ENCODE results near the gene ZBP1.

The ZBP1 gene

DNA sequence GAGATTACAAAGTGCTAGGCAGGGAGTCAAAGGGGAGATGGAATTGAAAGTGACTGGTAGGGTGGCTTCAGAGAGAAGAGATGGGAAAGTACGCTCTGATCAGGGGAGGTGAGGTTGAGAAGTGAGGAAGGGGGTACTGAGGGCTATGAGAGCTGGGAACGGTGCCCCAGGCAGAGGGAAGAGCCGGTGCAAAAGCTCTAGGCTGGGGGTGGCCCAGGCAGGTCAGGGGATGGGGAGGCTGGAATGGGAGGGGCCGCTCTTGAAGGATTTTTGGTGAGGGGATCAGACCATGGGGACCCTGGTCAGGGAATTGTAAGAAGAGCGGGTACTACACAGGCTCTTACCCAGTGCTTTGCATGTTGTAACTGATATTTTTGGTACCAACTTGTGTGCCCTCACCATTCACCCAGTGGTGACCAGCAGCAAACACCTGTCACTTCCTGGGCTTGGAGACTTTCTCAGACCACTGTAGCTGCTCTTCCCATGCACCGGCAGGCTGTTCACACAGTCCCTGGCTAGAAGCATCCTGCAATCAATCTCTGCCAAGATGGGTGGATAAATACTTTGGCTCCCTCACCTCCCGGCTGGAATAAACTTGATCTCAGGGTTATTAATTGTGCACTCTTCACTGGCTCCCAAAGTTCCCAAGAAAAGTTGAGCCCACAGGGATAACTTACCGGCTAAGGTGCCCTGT is 35.3 kb downstream of the ZBP1 start:
- DNase-seq (ENCODE audit: low spot score) = no peak

DNA sequence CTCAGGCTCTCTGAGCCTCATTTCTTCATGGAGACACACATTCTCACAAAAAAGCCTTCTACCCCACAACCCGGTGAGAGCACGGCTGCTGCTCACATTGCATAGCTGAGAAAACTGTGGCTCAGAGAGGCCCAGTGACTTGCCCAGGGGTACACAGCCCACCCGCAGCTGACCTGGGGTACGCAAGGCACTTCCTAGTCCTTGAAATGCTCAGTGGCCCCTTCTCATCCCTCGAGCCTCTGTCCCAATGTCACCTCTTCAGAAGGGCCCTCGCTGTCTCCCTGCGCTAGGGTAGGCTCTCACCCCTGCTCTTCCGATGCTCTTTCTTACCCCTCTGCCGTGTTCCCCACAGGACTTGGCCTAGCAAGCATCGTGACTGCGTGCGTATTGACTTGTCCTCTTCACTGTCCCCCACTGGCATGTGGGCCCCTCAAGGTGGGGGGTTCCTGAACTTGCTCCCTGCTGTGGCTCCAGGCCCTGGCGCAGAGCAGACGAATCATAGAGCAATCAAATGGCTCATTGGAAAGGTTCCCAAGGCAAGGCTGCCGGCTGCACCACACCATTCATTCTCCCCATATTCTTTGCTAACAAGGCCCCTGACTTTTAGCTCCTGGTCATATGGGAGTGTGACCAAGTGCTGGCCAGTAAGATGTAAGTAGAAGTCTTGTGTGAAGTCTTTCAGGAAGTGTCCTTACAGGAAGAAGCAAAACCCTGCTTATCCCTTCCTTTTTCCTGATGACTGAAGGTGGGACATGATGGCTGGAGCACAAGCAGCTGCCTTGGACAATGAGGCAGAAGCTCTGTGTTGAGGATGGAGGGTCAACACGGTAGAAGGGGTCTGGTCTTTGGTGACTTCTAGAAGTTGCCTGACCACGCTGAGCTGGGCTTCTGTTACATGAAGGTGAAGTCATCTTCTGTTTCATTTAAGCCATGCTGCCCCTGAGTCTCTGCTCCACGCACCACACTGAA is 36.7 kb downstream of the ZBP1 start:
- DNase-seq (ENCODE audit: low spot score) = no peak

GRCh38 chr20:57582432-57583288 is 37.6 kb downstream of the ZBP1 start:
- DNase-seq (ENCODE audit: low spot score) = no peak

GRCh38 chr20:57582029-57582378 is 38.2 kb downstream of the ZBP1 start:
- no peak for DNase-seq (ENCODE audit: low spot score)

DNA sequence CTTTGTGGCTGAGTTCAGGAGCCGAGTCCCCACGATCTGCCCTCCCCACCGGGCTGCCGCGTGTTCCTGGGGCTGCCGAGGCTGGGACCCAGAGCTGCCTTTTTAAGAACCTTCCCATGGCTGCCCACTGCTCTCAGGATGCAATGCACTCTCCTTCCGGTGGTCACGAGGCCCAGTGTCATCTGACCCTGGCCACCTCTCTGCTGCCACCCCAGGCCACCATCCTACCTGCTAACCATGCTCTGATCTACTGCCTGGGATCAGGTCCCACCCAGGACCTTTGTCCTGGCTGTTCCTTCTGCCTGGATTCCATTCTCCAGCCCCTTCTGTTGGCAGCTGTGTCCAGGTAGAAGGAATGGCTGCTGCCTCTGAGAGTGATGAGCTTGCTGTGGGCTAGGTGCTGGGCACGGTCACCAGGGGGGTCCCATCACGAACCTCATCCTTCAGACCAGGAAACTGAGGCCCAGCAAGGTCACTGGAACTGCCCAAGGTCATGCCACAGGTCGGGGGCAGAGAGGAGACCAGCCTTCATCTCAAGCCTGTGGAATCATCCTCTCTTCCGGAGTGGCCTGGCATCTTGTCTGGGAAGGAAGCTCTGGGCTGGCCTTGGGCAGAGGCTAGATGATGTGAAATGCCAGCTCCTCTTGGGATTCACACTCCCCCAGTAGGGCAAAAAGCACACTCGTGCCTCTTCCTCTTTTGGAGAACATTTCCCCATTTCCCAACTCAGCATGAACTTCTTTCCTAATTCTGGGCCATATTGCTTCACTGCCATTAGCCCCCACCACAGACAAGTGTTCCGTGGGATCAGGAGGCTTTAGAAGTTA is 38.8 kb downstream of the ZBP1 start:
- no peak for DNase-seq (ENCODE audit: low spot score)

DNA sequence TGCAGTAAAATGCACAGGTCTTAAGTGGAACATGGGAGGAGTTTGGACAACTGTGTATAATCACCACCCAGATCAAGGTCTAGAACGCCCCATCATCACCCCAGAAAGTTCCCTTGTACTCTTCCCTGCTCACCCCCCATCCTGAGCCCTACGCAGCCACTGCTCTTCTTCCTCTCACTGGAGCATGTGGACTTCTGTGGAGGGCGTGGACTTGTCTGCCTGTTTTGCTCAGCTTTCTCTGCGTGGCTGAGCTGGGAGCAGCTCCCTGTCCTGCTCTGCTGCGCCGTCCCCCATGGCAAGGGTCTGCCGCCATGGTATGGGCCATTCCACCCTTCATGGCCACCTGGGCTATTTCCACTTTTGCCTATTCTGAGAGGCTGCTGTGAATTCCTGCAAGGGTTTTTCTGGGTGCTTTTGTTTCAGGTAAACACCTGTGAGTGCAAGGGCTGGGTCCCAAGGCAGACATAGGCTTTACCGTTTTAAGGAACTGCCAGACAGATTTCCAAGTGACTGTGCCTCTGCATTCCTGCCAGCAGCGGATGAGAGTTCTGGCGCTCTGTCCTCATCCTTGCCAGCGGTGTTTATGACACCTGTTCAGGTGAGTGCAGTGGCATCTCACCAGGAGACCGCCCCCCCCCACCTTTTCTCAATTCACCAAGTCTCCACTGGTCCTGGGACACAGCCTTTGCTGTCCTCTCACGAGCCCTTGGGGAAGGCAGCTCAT is 39.6 kb downstream of the ZBP1 start:
- no peak for DNase-seq (ENCODE audit: low spot score)

- no peak for DNase-seq (ENCODE audit: low spot score)
Measured at GRCh38 chr20:57579898-57580447, 40.3 kb downstream of the ZBP1 start.

GRCh38 chr20:57579331-57579897 is 40.8 kb downstream of the ZBP1 start:
- no peak for DNase-seq (ENCODE audit: low spot score)

DNA sequence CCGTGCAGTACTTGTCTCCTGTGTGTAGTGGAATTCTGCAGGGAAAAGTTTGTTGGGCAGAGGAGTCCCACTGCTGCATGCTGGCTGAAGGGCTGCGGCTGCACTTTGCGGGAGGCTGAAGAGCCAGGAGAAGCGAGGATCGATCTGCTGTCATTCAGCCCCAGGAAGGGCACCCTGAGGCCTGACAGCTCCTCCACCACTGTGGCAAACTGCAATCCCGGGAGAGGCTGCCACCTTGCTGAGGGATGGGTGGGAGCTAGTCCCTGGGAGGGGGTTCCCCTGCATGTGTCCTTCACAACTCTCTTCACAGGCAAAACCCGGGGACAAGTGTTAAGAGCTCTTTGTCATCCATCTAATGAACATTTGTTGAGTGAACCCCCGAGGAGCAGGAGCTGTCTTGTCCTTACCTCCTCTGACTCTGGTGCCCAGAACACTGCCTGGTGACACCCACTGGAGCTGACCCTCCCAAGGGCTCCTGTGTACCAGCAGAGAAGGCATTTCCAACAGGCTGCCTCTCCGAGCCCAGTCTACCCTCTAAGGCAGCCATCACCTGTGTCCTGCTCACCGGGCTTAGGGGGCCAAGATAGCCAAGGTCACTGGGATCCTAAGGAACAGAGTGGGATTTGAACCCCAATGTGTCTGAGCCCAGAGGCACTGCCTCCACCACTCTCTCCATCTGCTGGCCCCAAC is 41.6 kb downstream of the ZBP1 start:
- DNase-seq (ENCODE audit: low spot score) = no peak

- DNase-seq (ENCODE audit: low spot score) = no peak
Measured at GRCh38 chr20:57577679-57578475, 42.3 kb downstream of the ZBP1 start.

- no peak for DNase-seq (ENCODE audit: low spot score)
Measured at GRCh38 chr20:57576617-57577550, 43.3 kb downstream of the ZBP1 start.

DNA sequence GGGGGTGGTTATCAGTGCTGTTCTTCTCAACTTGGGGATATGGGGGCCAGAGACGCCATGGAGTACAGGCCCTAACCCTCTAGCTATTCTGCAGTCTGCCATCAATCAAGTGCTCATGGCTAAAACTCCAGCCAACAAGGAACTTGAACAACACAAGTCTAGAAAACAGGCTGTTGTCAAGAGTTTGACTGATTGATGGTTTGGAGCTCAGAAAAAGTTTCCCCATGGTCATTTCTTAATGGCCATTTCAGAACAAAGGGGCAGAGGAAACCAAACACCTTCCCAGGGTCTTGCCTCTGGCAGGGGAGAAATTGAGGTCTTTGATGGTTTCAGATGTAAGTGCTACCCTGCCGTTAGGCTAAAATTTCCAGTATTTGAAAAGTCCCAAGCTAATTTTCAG is 44.2 kb downstream of the ZBP1 start:
- DNase-seq (ENCODE audit: low spot score) = no peak

- DNase-seq (ENCODE audit: low spot score) = no peak
Measured at GRCh38 chr20:57574954-57575353, 45.3 kb downstream of the ZBP1 start.

DNA sequence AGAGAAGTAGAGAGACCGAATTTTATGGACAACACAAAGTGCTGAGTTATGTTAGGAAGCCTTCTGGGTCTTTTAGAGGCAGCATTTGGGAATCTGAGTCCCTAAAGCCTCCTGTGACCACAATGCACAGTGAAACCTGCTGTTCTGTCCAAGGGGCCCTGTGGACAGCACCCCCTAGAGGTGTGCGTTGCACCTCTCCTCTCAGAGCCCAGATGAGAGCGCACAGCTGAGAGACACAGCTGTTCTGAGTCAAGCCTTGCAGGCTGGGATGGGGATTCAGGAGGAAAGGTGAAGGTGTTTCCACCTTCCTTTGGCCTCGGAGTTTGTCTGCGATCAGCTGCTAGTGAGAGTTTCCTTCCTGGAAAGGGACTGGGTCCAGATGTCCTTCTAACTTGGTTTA is 46.3 kb downstream of the ZBP1 start:
- DNase-seq (ENCODE audit: low spot score) = no peak

DNA sequence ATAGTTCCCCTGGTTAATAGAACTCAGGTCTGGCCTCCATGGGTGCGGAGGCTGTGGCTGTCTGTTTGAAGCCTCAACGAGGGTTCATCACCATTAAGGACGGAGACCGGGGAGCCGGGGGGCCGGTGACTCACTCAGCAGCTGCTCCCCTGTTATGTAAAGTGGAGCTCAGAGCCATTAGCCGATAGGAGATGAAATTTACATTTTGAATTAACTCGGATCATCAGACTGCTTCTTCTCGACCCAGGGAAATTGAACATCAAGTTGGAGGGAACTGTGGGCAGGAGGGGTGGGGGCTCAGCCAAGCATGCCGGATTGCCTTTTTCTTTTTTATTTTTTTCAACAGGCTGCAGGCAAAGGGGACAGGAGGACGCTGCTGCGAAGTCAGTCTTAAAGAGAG is 47.0 kb downstream of the ZBP1 start:
- DNase-seq (ENCODE audit: low spot score) = no peak

DNA sequence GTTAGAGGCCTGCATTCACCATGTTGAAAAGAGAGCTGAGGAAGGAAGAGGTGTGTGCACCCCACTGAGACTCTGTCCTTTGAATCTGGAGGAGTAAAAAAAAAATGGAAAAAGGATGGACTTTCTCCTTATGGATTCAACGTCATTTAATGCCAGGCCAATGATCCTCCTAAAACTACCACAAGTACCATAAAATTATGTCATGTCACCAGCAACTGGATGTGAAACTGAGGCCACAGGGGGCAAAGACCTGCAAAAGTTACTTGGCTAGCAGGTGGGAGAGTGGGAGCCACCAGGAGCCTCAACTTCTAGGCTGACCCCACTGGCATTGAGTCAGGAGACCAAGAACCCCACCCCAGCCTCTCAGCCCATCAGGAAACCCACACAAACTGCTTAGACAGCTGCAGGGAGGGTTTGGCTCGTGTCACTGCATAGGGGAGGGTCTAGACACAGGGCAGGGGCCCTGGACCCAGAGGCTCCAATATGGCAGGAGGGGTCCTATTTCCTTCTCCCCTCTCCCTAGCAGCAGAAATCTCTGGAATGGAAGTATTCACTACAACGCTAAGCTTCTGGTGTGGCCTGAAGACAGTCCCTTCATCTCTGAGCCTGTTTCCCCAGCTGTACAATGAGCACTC is 48.3 kb downstream of the ZBP1 start:
- DNase-seq (ENCODE audit: low spot score) = no peak

DNA sequence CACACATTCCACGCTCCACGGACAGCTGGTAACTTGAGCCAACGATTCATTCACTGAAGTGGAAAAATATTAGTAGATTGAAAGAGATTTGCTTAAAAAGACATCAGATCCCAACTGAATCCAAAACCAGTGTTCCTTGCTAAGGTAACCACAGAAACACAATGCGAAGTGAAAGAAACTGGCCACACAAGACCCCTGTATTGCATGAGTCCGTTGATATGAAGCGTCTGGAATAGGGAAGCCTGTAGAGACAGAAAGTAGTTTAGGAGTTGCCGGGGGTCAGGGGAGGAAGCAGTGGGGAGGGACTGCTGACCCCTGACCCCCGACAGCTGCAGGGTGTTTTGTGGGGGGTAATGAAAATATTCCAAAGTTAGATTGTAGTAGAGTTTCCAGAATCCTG is 49.3 kb downstream of the ZBP1 start:
- DNase-seq (ENCODE audit: low spot score) = no peak
